Measurements from ENCODE around the gene JUND.

DNA sequence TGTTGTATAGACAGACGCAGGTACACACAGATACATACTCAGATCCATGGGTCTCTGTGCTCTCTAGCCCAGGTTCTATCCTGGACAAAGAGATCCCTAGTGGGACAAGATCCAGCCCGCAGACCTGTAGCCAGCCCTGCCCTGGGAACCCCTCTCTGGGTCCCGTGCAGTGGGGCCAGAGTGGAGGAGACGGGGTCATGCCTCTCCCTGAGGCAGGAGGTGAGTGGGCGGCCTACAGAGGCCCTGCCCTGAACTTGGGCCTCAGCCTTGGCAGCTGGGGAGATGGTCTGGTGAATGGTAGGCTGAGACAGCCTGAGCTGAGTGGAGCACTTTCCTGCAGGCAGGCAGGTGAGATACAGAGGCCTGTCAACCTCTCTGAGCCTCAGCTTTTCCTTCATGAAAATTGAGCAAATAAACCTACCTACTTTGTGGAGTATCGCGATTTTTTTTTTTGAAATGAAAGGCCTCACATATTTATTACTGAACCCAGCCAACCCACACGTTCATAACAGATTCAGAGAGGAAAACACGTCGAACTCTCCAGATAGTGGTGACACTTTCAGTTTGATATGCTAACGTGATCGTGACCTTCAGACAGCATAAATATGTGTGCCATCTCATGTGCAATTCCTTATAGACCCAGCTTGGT lies 3.4 kb upstream of the JUND start:
- TF ChIP-seq, protein P1, sequence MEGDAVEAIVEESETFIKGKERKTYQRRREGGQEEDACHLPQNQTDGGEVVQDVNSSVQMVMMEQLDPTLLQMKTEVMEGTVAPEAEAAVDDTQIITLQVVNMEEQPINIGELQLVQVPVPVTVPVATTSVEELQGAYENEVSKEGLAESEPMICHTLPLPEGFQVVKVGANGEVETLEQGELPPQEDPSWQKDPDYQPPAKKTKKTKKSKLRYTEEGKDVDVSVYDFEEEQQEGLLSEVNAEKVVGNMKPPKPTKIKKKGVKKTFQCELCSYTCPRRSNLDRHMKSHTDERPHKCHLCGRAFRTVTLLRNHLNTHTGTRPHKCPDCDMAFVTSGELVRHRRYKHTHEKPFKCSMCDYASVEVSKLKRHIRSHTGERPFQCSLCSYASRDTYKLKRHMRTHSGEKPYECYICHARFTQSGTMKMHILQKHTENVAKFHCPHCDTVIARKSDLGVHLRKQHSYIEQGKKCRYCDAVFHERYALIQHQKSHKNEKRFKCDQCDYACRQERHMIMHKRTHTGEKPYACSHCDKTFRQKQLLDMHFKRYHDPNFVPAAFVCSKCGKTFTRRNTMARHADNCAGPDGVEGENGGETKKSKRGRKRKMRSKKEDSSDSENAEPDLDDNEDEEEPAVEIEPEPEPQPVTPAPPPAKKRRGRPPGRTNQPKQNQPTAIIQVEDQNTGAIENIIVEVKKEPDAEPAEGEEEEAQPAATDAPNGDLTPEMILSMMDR (conservative IDR thresholded peaks at IDR 0.05; ENCODE audit: low read length) = no peak
- TF ChIP-seq EZH2phosphoT487 (IDR thresholded peaks at IDR 0.05; ENCODE audit: borderline replicate concordance, low read depth, low read length) = no peak

Measured in OCI-LY7 (cell line).